ENCODE data around the gene FAM210B. TPM values are rescaled to one million over a fixed set of nuclear protein-coding genes. Genes with fewer than 3 reads are reported as not detected.
"Not testable (repeated sequence)": the region's sequence is repeated elsewhere in the genome, so short reads cannot be mapped to it uniquely, and the experiment has no call there.

Gene FAM210B
- total RNA-seq, 4 donors from 2014 or later: 14.0 to 21.4 (median 16.8) TPM

GRCh38 chr20:56388882-56389281 lies 30.1 kb downstream of the FAM210B start:
- no peak overlapping the region for H3K27ac ChIP-seq
- H3K4me3 ChIP-seq: no peak overlapping the region
- no peaks in the 10 kb centered on the region for H3K9me3 ChIP-seq
- TF ChIP-seq POLR2A (IDR thresholded peaks at IDR 0.05): no peak
- TF ChIP-seq CTCF (IDR thresholded peaks at IDR 0.05): no peak
- no peaks in the 10 kb centered on the region for H3K27me3 ChIP-seq
- no peak for DNase-seq
- H3K36me3 ChIP-seq: peaks cover 0 to 17% (median 0%) of the 10 kb centered on the region in 3 donors
- H3K4me1 ChIP-seq: peaks cover under 1 to 14% (median 11%) of the 10 kb centered on the region in 4 donors

GRCh38 chr20:56389807-56390206 lies 31.0 kb downstream of the FAM210B start:
- TF ChIP-seq CTCF (IDR thresholded peaks at IDR 0.05) (no peak), POLR2A (IDR thresholded peaks at IDR 0.05) (no peak)
- H3K27me3 ChIP-seq: no peaks in the 10 kb centered on the region
- H3K27ac ChIP-seq: no peak overlapping the region
- peaks cover 0 to 16% (median 0%) of the 10 kb centered on the region in 3 donors for H3K36me3 ChIP-seq
- no peak overlapping the region for H3K4me3 ChIP-seq
- H3K4me1 ChIP-seq: peaks cover 5 to 23% (median 12%) of the 10 kb centered on the region in 4 donors
- DNase-seq: no peak
- no peaks in the 10 kb centered on the region for H3K9me3 ChIP-seq

- peaks cover 5 to 23% (median 12%) of the 10 kb centered on the region in 4 donors for H3K4me1 ChIP-seq
- not testable (repeated sequence) for H3K27me3 ChIP-seq, DNase-seq, H3K27ac ChIP-seq, H3K9me3 ChIP-seq, H3K4me3 ChIP-seq
- H3K36me3 ChIP-seq: peaks cover 0 to 13% (median 0%) of the 10 kb centered on the region in 3 donors
Measured at GRCh38 chr20:56390396-56390795, 31.6 kb downstream of the FAM210B start.

GRCh38 chr20:56391037-56391436 lies 32.3 kb downstream of the FAM210B start:
- no peaks in the 10 kb centered on the region for H3K9me3 ChIP-seq
- H3K4me3 ChIP-seq: peak overlapping the region; percentile 63 to 79 (median 76)
- H3K27ac ChIP-seq: peak overlapping the region in 1 of 4 donors; percentile 89
- TF ChIP-seq POLR2A (IDR thresholded peaks at IDR 0.05): no peak
- TF ChIP-seq CTCF (IDR thresholded peaks at IDR 0.05): no peak
- no peak for DNase-seq
- H3K36me3 ChIP-seq: peaks cover 0 to 14% (median 0%) of the 10 kb centered on the region in 3 donors
- H3K27me3 ChIP-seq: no peaks in the 10 kb centered on the region
- peaks cover 5 to 23% (median 12%) of the 10 kb centered on the region in 4 donors for H3K4me1 ChIP-seq

- no peak for DNase-seq
- Histone ChIP-seq H3K36me3 (peaks cover 0 to 16% (median 0%) of the 10 kb centered on the region in 3 donors), H3K27ac (peak overlapping the region; percentile 83 to 89 (median 84)), H3K4me3 (peak overlapping the region; percentile 63 to 79 (median 76)), H3K27me3 (no peaks in the 10 kb centered on the region), H3K4me1 (peaks cover 5 to 23% (median 12%) of the 10 kb centered on the region in 4 donors), H3K9me3 (no peaks in the 10 kb centered on the region)
- TF ChIP-seq POLR2A (IDR thresholded peaks at IDR 0.05) (no peak), CTCF (IDR thresholded peaks at IDR 0.05) (no peak)
Measured at GRCh38 chr20:56391596-56392131, 32.9 kb downstream of the FAM210B start.

- TF ChIP-seq POLR2A (IDR thresholded peaks at IDR 0.05) (peak; percentile 21 to 26), CTCF (IDR thresholded peaks at IDR 0.05) (no peak)
- no peaks in the 10 kb centered on the region for H3K27me3 ChIP-seq
- peak within 1 kb of the TSS; percentile 83 to 89 (median 84) for H3K27ac ChIP-seq
- H3K4me1 ChIP-seq: peaks cover 5 to 23% (median 12%) of the 10 kb centered on the region in 4 donors
- DNase-seq: peak; percentile 98 to 100 (median 100)
- H3K4me3 ChIP-seq: peak within 1 kb of the TSS; percentile 63 to 79 (median 76)
- peaks cover 0 to 23% (median 0%) of the 10 kb centered on the region in 3 donors for H3K36me3 ChIP-seq
- H3K9me3 ChIP-seq: no peaks in the 10 kb centered on the region
Measured at GRCh38 chr20:56392132-56392880, 33.5 kb downstream of the FAM210B start, which contains the start of the genes AURKA and CSTF1. AURKA (minus strand) TSS chr20:56392215; CDS start chr20:56388197, 4,018 bp downstream. CSTF1 (plus strand) TSS chr20:56392645; CDS start chr20:56395553, 2,908 bp downstream.

Data from Peyer's patch (tissue), 4 donors.